ENCODE measurements around the gene OTOA.
"Not testable (repeated sequence)": the region's sequence is repeated elsewhere in the genome, so short reads cannot be mapped to it uniquely, and the experiment has no call there.

GRCh38 chr16:21757080-21757671 is 93.4 kb downstream of the OTOA start:
- TF ChIP-seq SUZ12 (IDR thresholded peaks at IDR 0.05; ENCODE audit: extremely low read depth, insufficient read depth, insufficient read length); YY1 (IDR thresholded peaks at IDR 0.05; ENCODE audit: insufficient read depth, insufficient read length); ZNF274 (IDR thresholded peaks at IDR 0.05; ENCODE audit: low read depth, low read length): not testable (repeated sequence)
